ENCODE data around the gene NDUFB2.
"Not testable (repeated sequence)": the region's sequence is repeated elsewhere in the genome, so short reads cannot be mapped to it uniquely, and the experiment has no call there.

NDUFB2 gene

DNA sequence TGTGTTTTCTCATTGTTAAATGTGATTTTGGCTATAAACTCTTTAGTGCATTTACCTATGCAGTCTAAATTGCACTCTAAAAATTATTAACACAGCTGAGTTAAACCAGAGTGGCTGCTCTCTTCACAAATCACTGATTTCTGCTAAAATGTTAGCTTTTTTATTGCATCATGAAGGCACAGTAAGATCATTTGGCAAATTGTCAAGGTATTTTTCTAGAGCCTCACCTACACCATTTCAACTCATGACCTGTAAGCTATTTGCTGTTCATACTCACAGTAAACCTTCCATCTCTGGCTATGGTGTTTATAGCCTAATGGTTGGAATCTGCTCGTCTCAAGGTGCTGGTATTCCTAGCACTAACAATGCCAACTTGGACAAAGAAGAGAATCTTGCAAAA, 25.7 kb downstream of the NDUFB2 start:
- no peak for DNase-seq
- in situ Hi-C loops (cut with MboI; ENCODE audit: low pct_unique_long_range_greater_than_20kb, low sequenced_read_pairs), result no loop called here

GRCh38 chr7:140723006-140723405, 26.5 kb downstream of the NDUFB2 start:
- in situ Hi-C loops (cut with MboI; ENCODE audit: low pct_unique_long_range_greater_than_20kb, low sequenced_read_pairs), result no loop called here
- no peak for DNase-seq

DNA sequence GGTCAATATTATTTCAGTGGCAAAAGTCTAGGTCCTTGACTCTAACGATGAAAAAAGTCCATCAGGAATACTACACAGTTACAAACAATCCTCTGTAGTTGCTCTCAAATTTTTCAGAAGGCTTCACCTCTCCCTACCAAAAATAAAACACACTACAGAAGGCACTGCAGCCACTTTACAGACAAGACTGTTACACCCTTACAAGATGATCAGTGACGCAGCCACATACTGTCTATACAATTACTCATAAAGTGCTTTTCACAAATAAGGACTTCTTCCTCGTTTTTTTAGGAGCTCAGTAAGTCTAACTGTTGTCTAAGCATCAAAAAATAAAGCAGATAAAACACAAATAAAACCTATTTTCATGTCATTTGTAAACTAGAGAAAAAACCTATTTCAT, 27.1 kb downstream of the NDUFB2 start:
- in situ Hi-C loops (cut with MboI; ENCODE audit: low pct_unique_long_range_greater_than_20kb, low sequenced_read_pairs), result no loop called here
- DNase-seq, result no peak

DNA sequence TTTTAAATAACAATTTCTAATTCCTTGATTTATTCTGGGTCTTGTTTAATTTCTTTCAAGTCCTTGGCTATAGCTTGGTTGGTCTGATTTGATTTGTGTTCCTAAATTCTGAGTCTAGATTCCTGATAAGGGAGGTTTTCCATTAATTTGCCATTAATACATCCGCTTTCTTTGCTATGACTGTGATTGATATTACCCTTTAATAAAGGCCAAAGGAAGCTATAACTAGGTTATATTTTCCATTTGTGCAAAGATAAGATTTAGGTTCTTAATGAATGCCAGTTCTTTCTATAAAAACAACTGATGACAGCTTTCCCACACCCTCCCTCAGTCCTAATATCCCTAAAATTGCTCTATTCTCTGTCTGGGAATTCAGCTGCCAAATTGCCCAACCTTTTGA, 28.2 kb downstream of the NDUFB2 start:
- DNase-seq, result no peak
- in situ Hi-C loops (cut with MboI; ENCODE audit: low pct_unique_long_range_greater_than_20kb, low sequenced_read_pairs), result no loop called here

GRCh38 chr7:140726281-140726680, 29.8 kb downstream of the NDUFB2 start:
- in situ Hi-C loops (cut with MboI; ENCODE audit: low pct_unique_long_range_greater_than_20kb, low sequenced_read_pairs), result no loop called here
- DNase-seq, result peak; percentile 28

- in situ Hi-C loops (cut with MboI; ENCODE audit: low pct_unique_long_range_greater_than_20kb, low sequenced_read_pairs), result no loop called here
- DNase-seq, result no peak
Measured at GRCh38 chr7:140732416-140732815, 35.9 kb downstream of the NDUFB2 start.

- in situ Hi-C loops (cut with MboI; ENCODE audit: low pct_unique_long_range_greater_than_20kb, low sequenced_read_pairs), result no loop called here
- no peak for DNase-seq
Measured at GRCh38 chr7:140734096-140734495, 37.6 kb downstream of the NDUFB2 start.

- in situ Hi-C loops (cut with MboI; ENCODE audit: low pct_unique_long_range_greater_than_20kb, low sequenced_read_pairs), result no loop called here
Measured at GRCh38 chr7:140734729-140735128, 38.2 kb downstream of the NDUFB2 start.

GRCh38 chr7:140738280-140738679, 41.8 kb downstream of the NDUFB2 start:
- in situ Hi-C loops (cut with MboI; ENCODE audit: low pct_unique_long_range_greater_than_20kb, low sequenced_read_pairs), result no loop called here
- no peak for DNase-seq

More at GRCh38 chr7:140734729-140735128, 38.2 kb downstream of the NDUFB2 start:
- no peak for DNase-seq

- in situ Hi-C loops (cut with MboI; ENCODE audit: low pct_unique_long_range_greater_than_20kb, low sequenced_read_pairs), result not testable (repeated sequence)
Measured at GRCh38 chr7:140743255-140743654, 46.7 kb downstream of the NDUFB2 start.

DNA sequence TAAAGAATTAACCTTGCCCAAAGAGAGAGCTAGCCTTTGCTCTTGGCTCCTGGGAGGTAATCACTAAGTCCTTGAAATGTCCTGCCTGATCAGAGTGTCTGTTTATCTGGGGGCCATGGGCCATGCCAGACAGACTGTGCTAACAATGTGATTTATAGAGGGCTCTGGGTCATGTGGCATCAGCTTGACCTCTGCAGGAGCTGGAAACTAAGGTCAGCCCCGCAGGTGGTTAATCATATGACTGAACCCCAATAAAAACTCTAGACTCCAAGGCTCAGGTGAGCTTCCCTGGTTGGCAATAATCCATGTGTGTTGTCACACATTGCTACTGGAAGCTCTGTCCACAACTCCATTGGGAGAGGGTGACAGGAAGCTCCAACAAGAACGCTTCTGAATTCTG, 47.5 kb downstream of the NDUFB2 start:
- DNase-seq, result no peak
- in situ Hi-C loops (cut with MboI; ENCODE audit: low pct_unique_long_range_greater_than_20kb, low sequenced_read_pairs), result no loop called here

More at GRCh38 chr7:140743255-140743654, 46.7 kb downstream of the NDUFB2 start:
- DNase-seq, result not testable (repeated sequence)

DNA sequence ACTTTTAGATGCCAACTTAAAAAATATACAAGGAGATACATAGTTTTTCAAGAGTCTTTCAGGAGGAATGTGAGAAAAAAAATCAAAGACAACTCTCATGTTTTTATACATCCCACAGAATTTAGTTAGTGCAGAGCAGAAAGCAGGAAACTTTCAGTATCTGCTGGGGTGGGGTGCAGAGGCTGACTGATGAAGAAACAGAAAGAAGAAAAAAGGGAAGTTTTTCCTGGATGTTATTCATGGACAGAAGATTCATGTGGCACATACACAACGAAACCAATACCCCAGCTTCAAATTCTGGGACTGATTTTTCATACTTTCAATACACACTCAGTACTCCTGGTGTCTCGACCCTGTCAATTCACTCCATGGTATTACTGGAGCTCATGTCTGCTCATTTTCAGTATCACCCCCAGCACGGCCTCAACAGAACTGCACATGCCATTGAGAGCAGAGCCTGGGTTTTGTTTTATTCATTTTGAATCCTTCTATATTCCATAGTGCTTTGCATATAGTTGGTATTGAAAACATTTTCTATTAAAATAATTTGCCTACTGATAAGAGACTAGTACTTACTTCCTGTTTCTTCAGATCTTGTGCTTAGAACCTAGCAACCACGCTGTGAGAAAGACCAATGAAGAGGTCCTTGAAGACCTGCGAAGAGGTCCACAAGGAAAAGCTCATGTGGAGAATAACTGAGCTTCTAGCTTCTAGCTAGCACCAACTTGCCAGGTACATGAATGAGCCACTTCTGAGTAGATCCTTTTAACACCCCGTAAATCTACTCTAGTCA, 49.0 kb downstream of the NDUFB2 start:
- peak; percentile 27 for DNase-seq
- in situ Hi-C loops (cut with MboI; ENCODE audit: low pct_unique_long_range_greater_than_20kb, low sequenced_read_pairs), result no loop called here

DNA sequence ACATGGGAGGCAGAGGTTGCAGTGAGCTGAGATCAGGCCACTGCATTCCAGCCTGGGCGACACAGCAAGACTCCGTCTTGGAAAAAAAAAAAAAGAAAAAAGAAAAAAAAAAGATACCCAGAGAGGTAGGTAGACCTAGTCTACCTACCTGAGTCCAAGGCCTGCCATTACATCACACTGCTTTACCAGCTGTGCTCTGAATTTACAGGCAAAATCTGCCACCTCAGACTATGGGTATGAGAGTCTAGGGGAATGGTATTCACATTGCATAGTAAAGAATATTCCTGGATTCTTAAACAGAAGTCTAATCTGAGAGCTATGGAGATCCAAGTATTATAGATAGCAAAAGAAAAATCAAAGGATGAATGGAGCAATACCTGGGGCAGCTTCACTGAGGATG, 50.2 kb downstream of the NDUFB2 start:
- in situ Hi-C loops (cut with MboI; ENCODE audit: low pct_unique_long_range_greater_than_20kb, low sequenced_read_pairs), result no loop called here
- DNase-seq, result no peak

GRCh38 chr7:140752533-140752932, 56.0 kb downstream of the NDUFB2 start:
- in situ Hi-C loops (cut with MboI; ENCODE audit: low pct_unique_long_range_greater_than_20kb, low sequenced_read_pairs), result no loop called here
- peak; percentile 62 for DNase-seq

GRCh38 chr7:140754506-140754905, 58.0 kb downstream of the NDUFB2 start:
- no peak for DNase-seq
- in situ Hi-C loops (cut with MboI; ENCODE audit: low pct_unique_long_range_greater_than_20kb, low sequenced_read_pairs), result no loop called here

Data from KBM-7 (cell line).